HEK293 (cell line): Measurements from ENCODE around the gene MCM3AP.

ENCODE experiments used
- CTCF ChIA-PET: fragments of 350-600 bp; formaldehyde crosslinking; extraction: SDS; loops from one replicate; lab custom pipeline; 2021; ENCODE audit warnings: antibody characterized with exemption; lab: Yijun Ruan, JAX
- POLR2A ChIA-PET: fragments of 300-600 bp; formaldehyde crosslinking; extraction: SDS; loops from one replicate; lab custom pipeline; 2020; ENCODE audit warnings: antibody characterized with exemption, inconsistent platforms; lab: Yijun Ruan, JAX
- H3K27ac ChIP-seq: fragments of 200-500 bp; sonication (Bioruptor generic); 2 replicates; pipeline ENCODE4 v1.5.1; 2014; ENCODE audit warnings: low read depth, low read length, control low read depth, inconsistent platforms; ENCODE audit errors: extremely low read depth
- H3K36me3 ChIP-seq, 2 experiments: fragments of 200-500 bp in 1 of 2; sonication (Bioruptor generic) in 1 of 2; 1 replicate in 1 of 2; 2 replicates in 1 of 2; pipeline ENCODE4 v1.5.1; 2014 to 2017; ENCODE audit warnings: inconsistent platforms in 2 of 2, low read length in 2 of 2; ENCODE audit not compliant: control insufficient read depth in 2 of 2, insufficient read depth in 1 of 2
- H3K4me1 ChIP-seq: fragments of 200-500 bp; sonication (Bioruptor generic); 2 replicates; pipeline ENCODE4 v1.5.1; 2014; ENCODE audit warnings: mild to moderate bottlenecking, low read length, inconsistent platforms; ENCODE audit not compliant: control insufficient read depth, insufficient read depth
- H3K4me3 ChIP-seq: 2 replicates; pipeline ENCODE4 v1.5.1; 2011; ENCODE audit warnings: low read depth, mild to moderate bottlenecking, control low read depth, low read length, moderate library complexity
- H3K9me3 ChIP-seq: fragments of 200-500 bp; sonication (Bioruptor generic); 2 replicates; pipeline ENCODE4 v1.5.1; 2014; ENCODE audit warnings: low read depth, low read length, inconsistent platforms; ENCODE audit not compliant: control insufficient read depth, insufficient read depth
- AEBP2 ChIP-seq: fragments of 450-650 bp; formaldehyde crosslinking; IDR thresholded peaks from 2 replicates; pipeline ENCODE4 v1.5.1; 2016; ENCODE audit warnings: missing biosample characterization, missing genetic modification characterization, borderline replicate concordance
- CTCF ChIP-seq: fragments of 450-650 bp; formaldehyde crosslinking; IDR thresholded peaks from 2 replicates; pipeline ENCODE4 v1.5.1; 2016; ENCODE audit warnings: missing biosample characterization, missing genetic modification characterization
- EGR2 ChIP-seq: fragments of 450-650 bp; formaldehyde crosslinking; IDR thresholded peaks from 2 replicates; pipeline ENCODE4 v1.5.1; 2016; ENCODE audit warnings: low read depth, missing biosample characterization, missing genetic modification characterization
- GFI1B ChIP-seq: fragments of 450-650 bp; formaldehyde crosslinking; IDR thresholded peaks from 2 replicates; pipeline ENCODE4 v1.5.1; 2016; ENCODE audit warnings: missing biosample characterization, missing genetic modification characterization
- GLI4 ChIP-seq: fragments of 450-650 bp; formaldehyde crosslinking; IDR thresholded peaks from 2 replicates; pipeline ENCODE4 v1.5.1; 2016; ENCODE audit warnings: missing biosample characterization, missing genetic modification characterization
- INSM2 ChIP-seq: fragments of 450-650 bp; formaldehyde crosslinking; IDR thresholded peaks from 2 replicates; pipeline ENCODE4 v1.5.1; 2016; ENCODE audit warnings: missing biosample characterization, missing genetic modification characterization
- KLF1 ChIP-seq: fragments of 450-650 bp; formaldehyde crosslinking; IDR thresholded peaks from 2 replicates; pipeline ENCODE4 v1.5.1; 2016; ENCODE audit warnings: missing biosample characterization, missing genetic modification characterization
- KLF10 ChIP-seq: fragments of 450-650 bp; IDR thresholded peaks from 2 replicates; pipeline ENCODE4 v1.5.1; 2018; ENCODE audit warnings: missing biosample characterization, mild to moderate bottlenecking, missing genetic modification characterization
- KLF7 ChIP-seq: fragments of 450-650 bp; formaldehyde crosslinking; IDR thresholded peaks from 2 replicates; pipeline ENCODE4 v1.5.1; 2016; ENCODE audit warnings: missing biosample characterization, missing genetic modification characterization, borderline replicate concordance
- OSR2 ChIP-seq: fragments of 450-650 bp; formaldehyde crosslinking; IDR thresholded peaks from 2 replicates; pipeline ENCODE4 v1.5.1; 2016; ENCODE audit warnings: missing biosample characterization, missing genetic modification characterization
- WT1 ChIP-seq: fragments of 450-650 bp; formaldehyde crosslinking; IDR thresholded peaks from 2 replicates; pipeline ENCODE4 v1.5.1; 2016; ENCODE audit warnings: missing biosample characterization, missing genetic modification characterization
- YY1 ChIP-seq: fragments of 450-650 bp; formaldehyde crosslinking; IDR thresholded peaks from 2 replicates; pipeline ENCODE4 v1.5.1; 2018; ENCODE audit warnings: missing biosample characterization, missing genetic modification characterization
- ZBTB7A ChIP-seq: fragments of 450-650 bp; formaldehyde crosslinking; IDR thresholded peaks from 2 replicates; pipeline ENCODE4 v1.5.1; 2016; ENCODE audit warnings: low read depth, missing biosample characterization, missing genetic modification characterization
- ZBTB8A ChIP-seq: fragments of 450-650 bp; formaldehyde crosslinking; IDR thresholded peaks from 2 replicates; pipeline ENCODE4 v1.5.1; 2016; ENCODE audit warnings: missing biosample characterization, missing genetic modification characterization
- ZNF175 ChIP-seq: fragments of 450-650 bp; formaldehyde crosslinking; IDR thresholded peaks from 2 replicates; pipeline ENCODE4 v1.5.1; 2016; ENCODE audit warnings: missing biosample characterization, missing genetic modification characterization
- ZNF184 ChIP-seq: fragments of 450-650 bp; IDR thresholded peaks from 2 replicates; pipeline ENCODE4 v1.5.1; 2018; ENCODE audit warnings: missing biosample characterization, mild to moderate bottlenecking, missing genetic modification characterization
- ZNF350 ChIP-seq: fragments of 450-650 bp; formaldehyde crosslinking; IDR thresholded peaks from 2 replicates; pipeline ENCODE4 v1.5.0; 2017; ENCODE audit warnings: missing biosample characterization, mild to moderate bottlenecking, missing genetic modification characterization
- ZNF354C ChIP-seq: fragments of 450-650 bp; formaldehyde crosslinking; IDR thresholded peaks from 2 replicates; pipeline ENCODE4 v1.5.1; 2016; ENCODE audit warnings: missing biosample characterization, missing genetic modification characterization, low read depth, borderline replicate concordance
- ZNF423 ChIP-seq: fragments of 450-650 bp; formaldehyde crosslinking; IDR thresholded peaks from 2 replicates; pipeline ENCODE4 v1.5.1; 2016; ENCODE audit warnings: missing biosample characterization, missing genetic modification characterization
- ZNF488 ChIP-seq: fragments of 450-650 bp; formaldehyde crosslinking; IDR thresholded peaks from 2 replicates; pipeline ENCODE4 v1.5.1; 2016; ENCODE audit warnings: missing biosample characterization, missing genetic modification characterization
- ZNF513 ChIP-seq: fragments of 450-650 bp; IDR thresholded peaks from 2 replicates; pipeline ENCODE4 v1.5.1; 2018; ENCODE audit warnings: missing biosample characterization, missing genetic modification characterization
- ZNF521 ChIP-seq: fragments of 450-650 bp; formaldehyde crosslinking; IDR thresholded peaks from 2 replicates; pipeline ENCODE4 v1.5.1; 2017; ENCODE audit warnings: missing biosample characterization, mild to moderate bottlenecking, missing genetic modification characterization
- ZNF624 ChIP-seq: fragments of 450-650 bp; formaldehyde crosslinking; IDR thresholded peaks from 2 replicates; pipeline ENCODE4 v1.5.1; 2017; ENCODE audit warnings: missing biosample characterization, missing genetic modification characterization
- ZNF629 ChIP-seq: fragments of 450-650 bp; formaldehyde crosslinking; IDR thresholded peaks from 2 replicates; pipeline ENCODE4 v1.5.1; 2017; ENCODE audit warnings: missing biosample characterization, missing genetic modification characterization
- ZNF791 ChIP-seq: fragments of 450-650 bp; formaldehyde crosslinking; IDR thresholded peaks from 2 replicates; pipeline ENCODE4 v1.5.1; 2016; ENCODE audit warnings: missing biosample characterization, missing genetic modification characterization
- TF ChIP-seq, protein P1 (sequence below): fragments of 450-650 bp; formaldehyde crosslinking; IDR thresholded peaks from 2 replicates; pipeline ENCODE4 v1.5.1; 2017; ENCODE audit warnings: missing biosample characterization, missing genetic modification characterization
- TF ChIP-seq, protein P2 (sequence below): sonication (generic); formaldehyde crosslinking; IDR thresholded peaks from 2 replicates; pipeline ENCODE4 v1.8.1; 2022; ENCODE audit warnings: mild to moderate bottlenecking, moderate library complexity, missing genetic modification reagents

Gene MCM3AP

DNA sequence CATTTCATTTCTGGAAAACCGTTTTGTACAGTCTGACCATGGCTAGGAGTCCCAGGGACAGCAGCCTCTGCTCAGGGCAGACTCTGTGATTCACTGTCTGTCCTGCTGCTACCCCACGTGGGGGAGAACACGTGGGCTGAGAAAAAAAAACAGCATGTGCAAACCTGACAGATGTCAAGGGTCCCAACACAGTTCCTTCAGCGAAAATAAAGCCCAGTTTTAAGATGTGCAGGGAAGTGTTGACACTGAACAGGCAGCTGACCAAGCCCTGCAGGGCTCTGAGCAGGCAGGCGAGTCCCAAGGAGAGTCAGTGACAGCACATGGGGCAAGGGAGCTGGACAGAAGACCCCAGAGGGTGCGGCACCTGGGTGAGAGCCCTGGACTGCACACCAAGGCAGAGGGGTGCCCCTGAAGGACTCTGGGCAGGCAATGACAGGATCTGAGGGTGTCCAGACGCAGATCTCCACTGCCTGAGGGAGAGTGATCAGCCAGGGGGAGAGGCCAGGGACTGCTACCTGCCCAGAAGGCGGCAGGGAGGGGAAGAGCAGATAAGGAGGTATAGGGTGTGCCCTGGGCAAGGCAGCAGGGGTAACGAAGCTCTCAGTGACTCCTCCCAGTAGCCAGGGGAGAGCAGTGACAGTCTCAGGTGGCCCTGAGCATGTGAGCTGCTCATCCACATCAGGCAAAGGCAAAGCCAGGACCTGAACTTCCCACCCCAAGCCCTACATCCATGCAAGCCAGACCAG lies 96.0 kb downstream of the MCM3AP start:
- ChIA-PET POLR2A (no interaction called here), CTCF (interaction anchor here (0.5 to 1.5 kb wide), 2 partner anchors 38 to 46 kb away, joined by 6 to 7 read pairs; no protein-coding TSS in a partner anchor)
- no peak overlapping the region for H3K27ac ChIP-seq
- TF ChIP-seq ZNF175 (tag by site-specific recombination) (no peak), ZBTB7A (no peak), ZBTB8A (tag by site-specific recombination) (no peak), KLF1 (tag by site-specific recombination) (peak; percentile 62), WT1 (tag by site-specific recombination) (no peak), EGR2 (tag by site-specific recombination) (0 out of 2 replicates have a peak, but pooled peaks have one; percentile 36), ZNF513 (no peak), ZNF521 (no peak), ZNF629 (tag by site-specific recombination) (no peak), ZNF354C (no peak), YY1 (tag by site-specific recombination) (no peak), ZNF423 (tag by site-specific recombination) (no peak), CTCF (no peak), ZNF184 (tag by site-specific recombination) (no peak), ZNF624 (no peak), ZNF488 (tag by site-specific recombination) (no peak), KLF7 (tag by site-specific recombination) (no peak), GLI4 (tag by site-specific recombination) (no peak), ZNF350 (tag by site-specific recombination) (no peak), KLF10 (tag by site-specific recombination) (no peak), AEBP2 (tag by site-specific recombination) (no peak), ZNF791 (tag by site-specific recombination) (no peak), OSR2 (peak; percentile 48; the same call in 1 of the 2 replicates), INSM2 (tag by site-specific recombination) (no peak), GFI1B (tag by site-specific recombination) (no peak)
- TF ChIP-seq, protein P1, sequence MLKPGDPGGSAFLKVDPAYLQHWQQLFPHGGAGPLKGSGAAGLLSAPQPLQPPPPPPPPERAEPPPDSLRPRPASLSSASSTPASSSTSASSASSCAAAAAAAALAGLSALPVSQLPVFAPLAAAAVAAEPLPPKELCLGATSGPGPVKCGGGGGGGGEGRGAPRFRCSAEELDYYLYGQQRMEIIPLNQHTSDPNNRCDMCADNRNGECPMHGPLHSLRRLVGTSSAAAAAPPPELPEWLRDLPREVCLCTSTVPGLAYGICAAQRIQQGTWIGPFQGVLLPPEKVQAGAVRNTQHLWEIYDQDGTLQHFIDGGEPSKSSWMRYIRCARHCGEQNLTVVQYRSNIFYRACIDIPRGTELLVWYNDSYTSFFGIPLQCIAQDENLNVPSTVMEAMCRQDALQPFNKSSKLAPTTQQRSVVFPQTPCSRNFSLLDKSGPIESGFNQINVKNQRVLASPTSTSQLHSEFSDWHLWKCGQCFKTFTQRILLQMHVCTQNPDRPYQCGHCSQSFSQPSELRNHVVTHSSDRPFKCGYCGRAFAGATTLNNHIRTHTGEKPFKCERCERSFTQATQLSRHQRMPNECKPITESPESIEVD (tag by site-specific recombination): no peak
- TF ChIP-seq, protein P2, sequence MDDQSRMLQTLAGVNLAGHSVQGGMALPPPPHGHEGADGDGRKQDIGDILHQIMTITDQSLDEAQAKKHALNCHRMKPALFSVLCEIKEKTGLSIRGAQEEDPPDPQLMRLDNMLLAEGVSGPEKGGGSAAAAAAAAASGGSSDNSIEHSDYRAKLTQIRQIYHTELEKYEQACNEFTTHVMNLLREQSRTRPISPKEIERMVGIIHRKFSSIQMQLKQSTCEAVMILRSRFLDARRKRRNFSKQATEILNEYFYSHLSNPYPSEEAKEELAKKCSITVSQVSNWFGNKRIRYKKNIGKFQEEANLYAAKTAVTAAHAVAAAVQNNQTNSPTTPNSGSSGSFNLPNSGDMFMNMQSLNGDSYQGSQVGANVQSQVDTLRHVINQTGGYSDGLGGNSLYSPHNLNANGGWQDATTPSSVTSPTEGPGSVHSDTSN (CRISPR knock-in tag): no peak

More for the DNA sequence above, 96.0 kb downstream of the MCM3AP start:
- Histone ChIP-seq H3K4me3 (no peak overlapping the region), H3K4me1 (peaks cover 9% of the 10 kb centered on the region), H3K36me3 (peaks cover 4 to 30% of the 10 kb centered on the region in 2 experiments; a peak in 1 of 3 replicates), H3K9me3 (no peaks in the 10 kb centered on the region)
